HG02938 (cell line): Measurements from ENCODE around the gene C5orf63.
"Not testable (repeated sequence)": the region's sequence is repeated elsewhere in the genome, so short reads cannot be mapped to it uniquely, and the experiment has no call there.

ENCODE experiments used
- ATAC-seq: cut with Tn5 transposase; IDR thresholded peaks from one replicate; pipeline ENCODE4 v1.9.1; 2021; ENCODE audit warnings: mild to moderate bottlenecking, moderate library complexity; ENCODE audit not compliant: unreplicated experiment

Gene C5orf63

DNA sequence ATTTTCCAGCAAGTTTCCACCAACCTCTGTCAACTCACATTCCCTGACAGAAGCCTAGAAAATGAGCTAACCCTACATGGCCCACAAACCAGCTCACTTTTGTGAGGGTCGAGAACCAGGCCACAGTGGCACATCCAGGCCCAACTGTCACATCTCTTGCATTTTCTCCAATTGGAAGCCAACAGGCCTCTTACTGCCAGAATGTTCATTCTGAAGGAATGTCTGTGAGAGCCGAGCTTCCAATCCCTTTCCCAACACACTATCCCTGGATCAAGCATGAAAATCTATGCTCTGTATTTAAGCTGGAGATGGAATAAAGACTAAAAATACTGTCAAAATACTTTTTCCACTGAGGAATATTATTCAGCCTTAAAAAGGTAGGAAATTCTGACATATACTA, 62.9 kb downstream of the C5orf63 start:
- ATAC-seq = no peak

DNA sequence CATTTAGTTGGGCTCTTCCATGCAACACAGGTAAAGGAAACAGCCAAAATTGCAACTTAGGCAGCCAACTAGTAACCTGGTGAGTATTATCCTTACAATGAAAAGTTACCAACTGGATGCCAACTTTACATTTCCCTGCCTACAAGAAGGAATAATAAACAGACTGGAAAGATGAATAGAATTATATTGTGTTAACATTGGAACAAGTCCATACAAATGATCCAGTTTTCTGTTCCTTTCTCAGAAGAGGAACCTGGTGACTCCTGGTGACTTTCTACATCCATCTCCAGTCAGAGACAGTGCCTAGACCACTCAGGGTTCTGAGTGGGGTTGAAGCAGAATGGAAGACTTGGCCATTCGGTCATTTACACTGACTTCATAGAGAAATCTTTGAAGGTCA, 63.5 kb downstream of the C5orf63 start:
- no peak for ATAC-seq

DNA sequence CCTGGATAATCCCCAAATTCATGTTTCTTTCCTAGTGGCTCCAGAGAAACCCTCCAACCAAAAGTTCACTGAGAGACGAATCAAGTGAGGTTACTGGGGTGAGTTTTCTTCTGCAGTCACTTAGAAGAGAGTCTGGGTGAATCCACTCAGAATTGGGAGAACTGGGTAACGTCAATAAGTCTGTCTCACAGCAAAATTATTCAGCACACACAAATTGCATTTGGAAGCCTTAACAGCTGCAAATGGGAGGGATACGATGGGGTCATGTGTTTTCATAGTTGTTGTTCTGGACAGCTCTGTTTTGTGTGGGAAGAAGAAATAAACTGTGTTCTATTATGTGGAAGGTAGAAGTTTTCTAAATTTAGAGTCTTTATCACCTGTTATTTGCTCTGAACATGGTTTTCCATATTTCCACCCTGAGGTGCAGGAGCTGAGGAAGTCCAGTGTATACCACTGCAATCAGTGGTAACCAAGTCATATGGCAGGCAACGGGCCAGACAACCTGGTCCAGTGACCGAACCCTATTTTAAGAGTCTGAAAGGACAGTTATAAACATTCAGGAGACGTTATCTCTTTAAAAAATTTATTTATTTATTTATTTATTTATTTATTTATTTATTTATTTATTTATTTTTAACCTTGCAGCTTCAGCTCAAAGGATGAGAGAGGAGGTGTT, 64.9 kb downstream of the C5orf63 start:
- ATAC-seq = no peak

DNA sequence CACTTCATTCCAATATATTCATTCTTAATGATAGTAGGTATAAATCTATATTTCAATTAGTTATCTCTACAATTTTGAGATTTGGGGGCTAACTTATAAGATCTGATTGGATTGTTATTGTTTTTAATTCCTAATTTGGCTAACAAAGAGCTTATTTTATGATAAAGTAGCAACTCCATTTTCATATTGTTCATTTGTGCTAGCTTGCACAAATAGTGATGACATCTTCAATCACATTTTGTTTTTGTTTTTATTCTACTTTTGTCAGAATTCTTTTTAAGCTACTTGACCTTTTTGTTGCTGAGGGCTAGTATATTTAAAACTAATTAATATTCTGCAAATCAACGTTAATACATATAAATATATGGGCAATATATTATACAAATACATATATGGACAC, 65.8 kb downstream of the C5orf63 start:
- ATAC-seq = no peak

GRCh38 chr5:127006744-127007143, 66.6 kb downstream of the C5orf63 start:
- no peak for ATAC-seq

DNA sequence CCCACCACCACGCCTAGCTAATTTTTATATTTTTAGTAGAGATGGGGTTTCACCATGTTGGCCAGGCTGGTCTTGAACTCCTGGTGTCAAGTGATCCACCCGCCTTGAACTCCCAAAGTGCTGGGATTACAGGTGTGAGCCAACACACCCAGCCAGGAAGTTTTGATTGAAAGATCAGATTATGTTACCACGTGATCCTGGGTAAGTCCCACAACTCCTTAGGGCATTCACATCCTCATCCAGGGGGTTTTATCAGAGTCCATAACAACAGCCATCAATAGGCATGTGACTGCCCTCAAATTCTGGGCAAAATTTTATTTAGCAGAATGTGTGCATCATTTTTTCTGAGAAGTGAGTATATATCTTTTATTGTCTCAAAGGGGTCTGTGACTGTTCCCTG, 68.0 kb downstream of the C5orf63 start:
- ATAC-seq = not testable (repeated sequence)

DNA sequence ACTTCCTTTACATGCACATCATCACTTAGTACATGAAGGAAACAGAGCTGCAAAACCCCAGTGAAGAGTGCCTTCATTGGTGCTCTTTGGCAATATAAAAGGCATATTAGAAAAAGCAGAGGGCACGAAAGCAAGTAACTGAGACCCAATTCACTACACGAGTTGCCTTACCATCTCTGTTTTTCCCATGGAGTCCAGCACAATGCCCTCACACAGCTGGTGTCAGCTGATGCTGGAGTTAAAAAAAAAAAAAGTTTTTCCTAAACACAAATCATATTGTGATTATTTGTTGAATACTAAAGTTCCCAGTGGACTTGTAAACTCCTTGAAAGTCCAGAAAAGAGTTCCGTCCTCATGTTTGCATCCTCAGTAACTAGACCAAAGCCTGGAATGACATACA, 68.6 kb downstream of the C5orf63 start:
- ATAC-seq = no peak

GRCh38 chr5:127003798-127004495, 69.4 kb downstream of the C5orf63 start:
- ATAC-seq = no peak

DNA sequence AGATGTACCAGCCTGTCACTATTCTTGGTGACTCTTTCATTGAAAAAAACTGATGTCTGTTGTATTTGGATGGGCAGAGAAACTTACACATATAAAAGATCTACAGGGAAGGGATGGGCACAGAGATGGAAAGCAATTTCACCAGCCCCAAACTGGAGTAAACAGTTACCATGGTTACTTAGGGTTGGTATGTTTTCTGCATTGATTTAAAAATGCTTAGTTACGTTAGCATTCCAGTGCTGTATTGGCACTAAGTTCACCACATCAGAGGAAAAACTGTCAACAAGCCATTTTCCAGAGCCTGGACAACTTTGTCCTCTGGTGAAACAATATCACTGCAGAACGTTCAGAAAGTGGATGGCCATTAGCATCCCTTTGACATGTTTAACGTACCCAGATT, 70.9 kb downstream of the C5orf63 start:
- ATAC-seq = no peak

DNA sequence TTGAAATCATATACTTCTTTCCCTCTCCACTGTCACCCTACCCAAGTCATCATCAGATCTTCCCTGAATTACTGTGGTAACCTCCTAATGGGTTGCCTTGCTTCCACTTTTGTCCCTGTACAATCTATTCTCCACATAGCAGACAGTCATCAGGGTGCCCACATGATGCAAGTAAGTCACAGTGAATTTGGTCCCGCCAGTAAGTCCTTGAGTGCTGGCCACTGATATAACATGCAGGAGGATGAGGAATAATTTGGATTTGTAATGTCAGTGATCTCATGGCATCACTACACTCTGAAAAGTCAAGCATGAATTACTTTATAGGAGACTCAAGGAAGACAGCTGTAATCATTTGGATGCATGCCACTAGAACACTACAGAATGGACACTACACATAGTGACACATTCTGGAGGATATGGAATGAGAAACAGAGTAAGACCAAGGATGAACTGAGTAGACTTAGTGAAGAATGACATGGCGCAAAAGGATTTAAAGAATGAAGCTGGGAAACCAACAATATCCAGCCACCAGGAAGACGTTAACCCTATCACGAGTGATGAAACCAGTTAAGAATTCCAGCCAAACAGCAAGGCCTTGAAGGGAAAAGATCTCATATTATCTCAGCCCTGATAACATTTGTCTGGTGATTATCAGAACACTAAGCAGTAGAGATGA, 71.5 kb downstream of the C5orf63 start:
- ATAC-seq = no peak
